A673 (cell line): Measurements from ENCODE around the gene SPATS2.

ENCODE experiments used
- EZH2 ChIP-seq: fragments of 200-600 bp; sonication (generic); IDR thresholded peaks from 2 replicates; pipeline ENCODE4 v1.6.1; 2017; ENCODE audit warnings: borderline replicate concordance, low read depth, mild to moderate bottlenecking, mixed read lengths, antibody characterized with exemption, low read length; ENCODE audit not compliant: poor library complexity, severe bottlenecking
- TF ChIP-seq, protein P1 (sequence below): fragments of 300-800, 200-600 bp; sonication (generic); conservative IDR thresholded peaks from 2 replicates; pipeline ENCODE4 v1.5.1; 2017; ENCODE audit warnings: low read depth, mild to moderate bottlenecking, antibody characterized with exemption, low read length, moderate library complexity, mixed read lengths

DNA sequence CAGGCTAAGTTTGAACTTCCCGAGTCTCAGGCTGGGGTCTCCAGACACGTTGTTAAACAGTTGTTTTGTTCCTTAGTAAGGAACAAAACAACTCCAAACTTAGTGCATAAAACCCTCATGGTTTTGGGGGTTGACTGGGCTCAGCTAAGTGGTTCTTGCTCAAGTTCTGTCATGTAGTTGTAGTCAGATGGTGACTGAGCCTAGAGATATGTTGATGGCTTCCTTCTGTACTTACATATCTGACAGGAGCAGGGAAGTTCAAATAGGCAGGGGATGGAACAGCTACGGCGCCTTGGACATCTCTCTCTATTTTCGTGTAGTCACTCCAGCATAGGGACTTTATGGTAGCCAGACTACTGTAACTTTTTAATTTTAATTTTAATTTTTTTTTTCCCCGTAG is 45.7 kb downstream of the SPATS2 start:
- TF ChIP-seq, protein P1, sequence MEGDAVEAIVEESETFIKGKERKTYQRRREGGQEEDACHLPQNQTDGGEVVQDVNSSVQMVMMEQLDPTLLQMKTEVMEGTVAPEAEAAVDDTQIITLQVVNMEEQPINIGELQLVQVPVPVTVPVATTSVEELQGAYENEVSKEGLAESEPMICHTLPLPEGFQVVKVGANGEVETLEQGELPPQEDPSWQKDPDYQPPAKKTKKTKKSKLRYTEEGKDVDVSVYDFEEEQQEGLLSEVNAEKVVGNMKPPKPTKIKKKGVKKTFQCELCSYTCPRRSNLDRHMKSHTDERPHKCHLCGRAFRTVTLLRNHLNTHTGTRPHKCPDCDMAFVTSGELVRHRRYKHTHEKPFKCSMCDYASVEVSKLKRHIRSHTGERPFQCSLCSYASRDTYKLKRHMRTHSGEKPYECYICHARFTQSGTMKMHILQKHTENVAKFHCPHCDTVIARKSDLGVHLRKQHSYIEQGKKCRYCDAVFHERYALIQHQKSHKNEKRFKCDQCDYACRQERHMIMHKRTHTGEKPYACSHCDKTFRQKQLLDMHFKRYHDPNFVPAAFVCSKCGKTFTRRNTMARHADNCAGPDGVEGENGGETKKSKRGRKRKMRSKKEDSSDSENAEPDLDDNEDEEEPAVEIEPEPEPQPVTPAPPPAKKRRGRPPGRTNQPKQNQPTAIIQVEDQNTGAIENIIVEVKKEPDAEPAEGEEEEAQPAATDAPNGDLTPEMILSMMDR: no peak
- no peak for TF ChIP-seq EZH2
